SK-N-SH treated with all-trans-retinoic acid at 6 μM for 48 hours (cell line): ENCODE data around the gene ARHGAP15.

Experiments used
- ATAC-seq: fragments of 200-7000 bp; cut with Tn5 transposase; 3 replicates; pipeline ENCODE4 v1.9.1; 2020; ENCODE audit warnings: mild to moderate bottlenecking, moderate library complexity
- BACH2 ChIP-seq: fragments of 250-450 bp; sonication (Bioruptor Pico); IDR thresholded peaks from 2 replicates; pipeline ENCODE4 v1.9.0; 2021; ENCODE audit warnings: mild to moderate bottlenecking, borderline replicate concordance
- CSDC2 ChIP-seq: fragments of 250-450 bp; sonication (Bioruptor Pico); IDR thresholded peaks from 2 replicates; pipeline ENCODE4 v1.5.0; 2020; ENCODE audit warnings: mild to moderate bottlenecking, moderate library complexity
- ESRRG ChIP-seq: fragments of 250-450 bp; sonication (Bioruptor Pico); IDR thresholded peaks from 2 replicates; pipeline ENCODE4 v1.6.1; 2021; ENCODE audit warnings: mild to moderate bottlenecking
- GLIS3 ChIP-seq: fragments of 250-450 bp; sonication (Bioruptor Pico); IDR thresholded peaks from 2 replicates; pipeline ENCODE4 v1.5.0; 2020; ENCODE audit warnings: mild to moderate bottlenecking, moderate library complexity
- ISL1 ChIP-seq: fragments of 250-450 bp; sonication (Bioruptor Pico); IDR thresholded peaks from 2 replicates; pipeline ENCODE4 v2.1.2; 2022; ENCODE audit warnings: mild to moderate bottlenecking, moderate library complexity
- OSR1 ChIP-seq: fragments of 250-450 bp; sonication (Bioruptor Pico); IDR thresholded peaks from 2 replicates; pipeline ENCODE4 v1.8.0; 2022; ENCODE audit warnings: moderate library complexity, mild to moderate bottlenecking, inconsistent platforms
- RARB ChIP-seq: fragments of 250-450 bp; sonication (Bioruptor Pico); IDR thresholded peaks from 2 replicates; pipeline ENCODE4 v1.8.0; 2021; ENCODE audit warnings: mild to moderate bottlenecking, moderate library complexity
- SNAI2 ChIP-seq: fragments of 250-450 bp; sonication (Bioruptor Pico); IDR thresholded peaks from 2 replicates; pipeline ENCODE4 v1.5.0; 2020; ENCODE audit warnings: mild to moderate bottlenecking, moderate library complexity
- TCF4 ChIP-seq: fragments of 250-450 bp; sonication (Bioruptor Pico); IDR thresholded peaks from 2 replicates; pipeline ENCODE4 v1.8.0; 2021; ENCODE audit warnings: mild to moderate bottlenecking, moderate library complexity, borderline replicate concordance
- TOX ChIP-seq: fragments of 250-450 bp; sonication (Bioruptor Pico); IDR thresholded peaks from 2 replicates; pipeline ENCODE4 v1.8.0; 2021; ENCODE audit warnings: mild to moderate bottlenecking, moderate library complexity, borderline replicate concordance
- ZFP3 ChIP-seq: fragments of 250-450 bp; sonication (Bioruptor Pico); IDR thresholded peaks from 2 replicates; pipeline ENCODE4 v1.5.0; 2020; ENCODE audit warnings: mild to moderate bottlenecking, moderate library complexity
- ZFP30 ChIP-seq: fragments of 450-650 bp; formaldehyde crosslinking; IDR thresholded peaks from 2 replicates; pipeline ENCODE4 v1.5.0; 2022; ENCODE audit warnings: mild to moderate bottlenecking, moderate library complexity
- ZNF565 ChIP-seq: fragments of 450-650 bp; formaldehyde crosslinking; conservative IDR thresholded peaks from 2 replicates; pipeline ENCODE4 v1.5.0; 2020; ENCODE audit warnings: low read depth, mild to moderate bottlenecking, moderate library complexity
- ZNF70 ChIP-seq: fragments of 450-650 bp; formaldehyde crosslinking; IDR thresholded peaks from 2 replicates; pipeline ENCODE4 v1.5.0; 2020; ENCODE audit warnings: mild to moderate bottlenecking, moderate library complexity
- TF ChIP-seq, protein P1 (sequence below): fragments of 250-450 bp; sonication (Bioruptor Pico); IDR thresholded peaks from 2 replicates; pipeline ENCODE4 v1.5.1; 2021; ENCODE audit warnings: mild to moderate bottlenecking, moderate library complexity
- TF ChIP-seq, protein P2 (sequence below): fragments of 250-450 bp; sonication (Bioruptor Pico); IDR thresholded peaks from 2 replicates; pipeline ENCODE4 v1.8.0; 2020; ENCODE audit warnings: mild to moderate bottlenecking, moderate library complexity, borderline replicate concordance
- TF ChIP-seq, protein P3 (sequence below): fragments of 250-450 bp; sonication (Bioruptor Pico); IDR thresholded peaks from 2 replicates; pipeline ENCODE4 v1.5.1; 2020; ENCODE audit warnings: low read depth, mild to moderate bottlenecking, moderate library complexity
- TF ChIP-seq, protein P4 (sequence below): fragments of 250-450 bp; sonication (Bioruptor Pico); IDR thresholded peaks from 2 replicates; pipeline ENCODE4 v1.5.0; 2020; ENCODE audit warnings: mild to moderate bottlenecking, moderate library complexity
- TF ChIP-seq, protein P5 (sequence below): fragments of 250-450 bp; sonication (Bioruptor Pico); IDR thresholded peaks from 2 replicates; pipeline ENCODE4 v1.8.0; 2021; ENCODE audit warnings: low read depth, mild to moderate bottlenecking, moderate library complexity, borderline replicate concordance

Gene ARHGAP15

DNA sequence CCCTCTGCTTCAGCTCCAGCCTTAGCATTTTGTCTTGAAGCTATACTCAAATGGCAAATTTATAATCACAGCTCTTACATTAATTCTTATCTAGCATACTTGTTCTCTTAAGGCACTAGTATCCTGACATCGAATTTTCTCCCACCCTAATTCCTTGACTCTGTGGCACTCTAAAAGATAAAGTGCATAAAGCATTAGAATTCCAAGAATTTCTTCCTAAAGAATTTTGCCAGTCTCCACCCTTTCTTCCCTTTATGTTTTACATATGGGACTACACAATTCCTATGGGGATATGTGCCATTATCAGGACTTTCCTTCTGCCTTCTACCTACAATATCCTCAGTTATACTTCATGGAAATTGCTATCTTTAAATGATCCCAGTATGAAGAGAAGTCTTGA lies 560.3 kb downstream of the ARHGAP15 start:
- no peak for ATAC-seq
- TF ChIP-seq ZNF70 (CRISPR knock-in tag): no peak
- TF ChIP-seq BACH2 (CRISPR knock-in tag): no peak
- TF ChIP-seq ZFP3: no peak
- TF ChIP-seq TOX (CRISPR knock-in tag): no peak
- no peak for TF ChIP-seq TCF4 (CRISPR knock-in tag)
- no peak for TF ChIP-seq SNAI2 (CRISPR knock-in tag)
- no peak for TF ChIP-seq ZNF565 (CRISPR knock-in tag)
- TF ChIP-seq, protein P1, sequence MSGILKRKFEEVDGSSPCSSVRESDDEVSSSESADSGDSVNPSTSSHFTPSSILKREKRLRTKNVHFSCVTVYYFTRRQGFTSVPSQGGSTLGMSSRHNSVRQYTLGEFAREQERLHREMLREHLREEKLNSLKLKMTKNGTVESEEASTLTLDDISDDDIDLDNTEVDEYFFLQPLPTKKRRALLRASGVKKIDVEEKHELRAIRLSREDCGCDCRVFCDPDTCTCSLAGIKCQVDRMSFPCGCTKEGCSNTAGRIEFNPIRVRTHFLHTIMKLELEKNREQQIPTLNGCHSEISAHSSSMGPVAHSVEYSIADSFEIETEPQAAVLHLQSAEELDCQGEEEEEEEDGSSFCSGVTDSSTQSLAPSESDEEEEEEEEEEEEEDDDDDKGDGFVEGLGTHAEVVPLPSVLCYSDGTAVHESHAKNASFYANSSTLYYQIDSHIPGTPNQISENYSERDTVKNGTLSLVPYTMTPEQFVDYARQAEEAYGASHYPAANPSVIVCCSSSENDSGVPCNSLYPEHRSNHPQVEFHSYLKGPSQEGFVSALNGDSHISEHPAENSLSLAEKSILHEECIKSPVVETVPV (CRISPR knock-in tag): no peak
- TF ChIP-seq CSDC2 (CRISPR knock-in tag): no peak
- no peak for TF ChIP-seq ZFP30
- TF ChIP-seq, protein P2, sequence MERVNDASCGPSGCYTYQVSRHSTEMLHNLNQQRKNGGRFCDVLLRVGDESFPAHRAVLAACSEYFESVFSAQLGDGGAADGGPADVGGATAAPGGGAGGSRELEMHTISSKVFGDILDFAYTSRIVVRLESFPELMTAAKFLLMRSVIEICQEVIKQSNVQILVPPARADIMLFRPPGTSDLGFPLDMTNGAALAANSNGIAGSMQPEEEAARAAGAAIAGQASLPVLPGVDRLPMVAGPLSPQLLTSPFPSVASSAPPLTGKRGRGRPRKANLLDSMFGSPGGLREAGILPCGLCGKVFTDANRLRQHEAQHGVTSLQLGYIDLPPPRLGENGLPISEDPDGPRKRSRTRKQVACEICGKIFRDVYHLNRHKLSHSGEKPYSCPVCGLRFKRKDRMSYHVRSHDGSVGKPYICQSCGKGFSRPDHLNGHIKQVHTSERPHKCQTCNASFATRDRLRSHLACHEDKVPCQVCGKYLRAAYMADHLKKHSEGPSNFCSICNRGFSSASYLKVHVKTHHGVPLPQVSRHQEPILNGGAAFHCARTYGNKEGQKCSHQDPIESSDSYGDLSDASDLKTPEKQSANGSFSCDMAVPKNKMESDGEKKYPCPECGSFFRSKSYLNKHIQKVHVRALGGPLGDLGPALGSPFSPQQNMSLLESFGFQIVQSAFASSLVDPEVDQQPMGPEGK (CRISPR knock-in tag): no peak
- TF ChIP-seq, protein P3, sequence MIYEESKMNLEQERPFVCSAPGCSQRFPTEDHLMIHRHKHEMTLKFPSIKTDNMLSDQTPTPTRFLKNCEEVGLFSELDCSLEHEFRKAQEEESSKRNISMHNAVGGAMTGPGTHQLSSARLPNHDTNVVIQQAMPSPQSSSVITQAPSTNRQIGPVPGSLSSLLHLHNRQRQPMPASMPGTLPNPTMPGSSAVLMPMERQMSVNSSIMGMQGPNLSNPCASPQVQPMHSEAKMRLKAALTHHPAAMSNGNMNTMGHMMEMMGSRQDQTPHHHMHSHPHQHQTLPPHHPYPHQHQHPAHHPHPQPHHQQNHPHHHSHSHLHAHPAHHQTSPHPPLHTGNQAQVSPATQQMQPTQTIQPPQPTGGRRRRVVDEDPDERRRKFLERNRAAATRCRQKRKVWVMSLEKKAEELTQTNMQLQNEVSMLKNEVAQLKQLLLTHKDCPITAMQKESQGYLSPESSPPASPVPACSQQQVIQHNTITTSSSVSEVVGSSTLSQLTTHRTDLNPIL: no peak
- TF ChIP-seq, protein P4, sequence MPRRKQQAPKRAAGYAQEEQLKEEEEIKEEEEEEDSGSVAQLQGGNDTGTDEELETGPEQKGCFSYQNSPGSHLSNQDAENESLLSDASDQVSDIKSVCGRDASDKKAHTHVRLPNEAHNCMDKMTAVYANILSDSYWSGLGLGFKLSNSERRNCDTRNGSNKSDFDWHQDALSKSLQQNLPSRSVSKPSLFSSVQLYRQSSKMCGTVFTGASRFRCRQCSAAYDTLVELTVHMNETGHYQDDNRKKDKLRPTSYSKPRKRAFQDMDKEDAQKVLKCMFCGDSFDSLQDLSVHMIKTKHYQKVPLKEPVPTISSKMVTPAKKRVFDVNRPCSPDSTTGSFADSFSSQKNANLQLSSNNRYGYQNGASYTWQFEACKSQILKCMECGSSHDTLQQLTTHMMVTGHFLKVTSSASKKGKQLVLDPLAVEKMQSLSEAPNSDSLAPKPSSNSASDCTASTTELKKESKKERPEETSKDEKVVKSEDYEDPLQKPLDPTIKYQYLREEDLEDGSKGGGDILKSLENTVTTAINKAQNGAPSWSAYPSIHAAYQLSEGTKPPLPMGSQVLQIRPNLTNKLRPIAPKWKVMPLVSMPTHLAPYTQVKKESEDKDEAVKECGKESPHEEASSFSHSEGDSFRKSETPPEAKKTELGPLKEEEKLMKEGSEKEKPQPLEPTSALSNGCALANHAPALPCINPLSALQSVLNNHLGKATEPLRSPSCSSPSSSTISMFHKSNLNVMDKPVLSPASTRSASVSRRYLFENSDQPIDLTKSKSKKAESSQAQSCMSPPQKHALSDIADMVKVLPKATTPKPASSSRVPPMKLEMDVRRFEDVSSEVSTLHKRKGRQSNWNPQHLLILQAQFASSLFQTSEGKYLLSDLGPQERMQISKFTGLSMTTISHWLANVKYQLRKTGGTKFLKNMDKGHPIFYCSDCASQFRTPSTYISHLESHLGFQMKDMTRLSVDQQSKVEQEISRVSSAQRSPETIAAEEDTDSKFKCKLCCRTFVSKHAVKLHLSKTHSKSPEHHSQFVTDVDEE (CRISPR knock-in tag): no peak
- TF ChIP-seq ESRRG: no peak
- no peak for TF ChIP-seq RARB
- TF ChIP-seq, protein P5, sequence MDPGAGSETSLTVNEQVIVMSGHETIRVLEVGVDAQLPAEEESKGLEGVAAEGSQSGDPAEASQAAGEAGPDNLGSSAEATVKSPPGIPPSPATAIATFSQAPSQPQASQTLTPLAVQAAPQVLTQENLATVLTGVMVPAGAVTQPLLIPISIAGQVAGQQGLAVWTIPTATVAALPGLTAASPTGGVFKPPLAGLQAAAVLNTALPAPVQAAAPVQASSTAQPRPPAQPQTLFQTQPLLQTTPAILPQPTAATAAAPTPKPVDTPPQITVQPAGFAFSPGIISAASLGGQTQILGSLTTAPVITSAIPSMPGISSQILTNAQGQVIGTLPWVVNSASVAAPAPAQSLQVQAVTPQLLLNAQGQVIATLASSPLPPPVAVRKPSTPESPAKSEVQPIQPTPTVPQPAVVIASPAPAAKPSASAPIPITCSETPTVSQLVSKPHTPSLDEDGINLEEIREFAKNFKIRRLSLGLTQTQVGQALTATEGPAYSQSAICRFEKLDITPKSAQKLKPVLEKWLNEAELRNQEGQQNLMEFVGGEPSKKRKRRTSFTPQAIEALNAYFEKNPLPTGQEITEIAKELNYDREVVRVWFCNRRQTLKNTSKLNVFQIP (CRISPR knock-in tag): no peak

DNA sequence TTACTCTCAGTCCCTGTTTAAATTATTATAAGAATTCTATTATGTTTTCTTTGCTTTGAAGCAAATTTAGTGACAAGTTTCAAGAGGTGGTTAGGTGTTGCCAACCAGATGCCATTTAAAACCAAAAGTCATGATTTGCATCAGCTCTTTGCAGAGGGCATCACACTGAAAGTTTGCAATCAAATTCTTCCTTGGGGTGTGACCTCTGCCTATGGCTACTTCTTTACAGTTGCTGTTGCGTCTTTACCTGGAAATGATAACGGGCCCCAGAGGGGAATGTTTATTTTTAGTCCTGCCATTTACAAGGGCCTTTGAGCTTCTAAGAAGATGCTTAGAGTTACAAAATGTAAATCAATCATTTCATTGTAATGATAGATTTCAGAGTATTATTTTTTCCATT lies 561.0 kb downstream of the ARHGAP15 start:
- no peak for ATAC-seq
- TF ChIP-seq ISL1 (CRISPR knock-in tag) (no peak), TOX (CRISPR knock-in tag) (no peak), RARB (no peak), CSDC2 (CRISPR knock-in tag) (no peak), ZNF565 (CRISPR knock-in tag) (no peak), GLIS3 (no peak), ZFP3 (no peak), OSR1 (no peak), ZNF70 (CRISPR knock-in tag) (no peak), ESRRG (no peak), ZFP30 (no peak), BACH2 (CRISPR knock-in tag) (no peak)
- TF ChIP-seq, protein P3: no peak
- TF ChIP-seq, protein P2 (CRISPR knock-in tag): no peak
- TF ChIP-seq, protein P1 (CRISPR knock-in tag): no peak
- TF ChIP-seq, protein P4 (CRISPR knock-in tag): no peak
